Muscle of leg (tissue), 11 donors: ENCODE results near the gene CNKSR3. TPM values are rescaled to one million over a fixed set of nuclear protein-coding genes. Genes with fewer than 3 reads are reported as not detected.

Experiments
- DNase-seq: peaks from one replicate; pipeline ENCODE4 v3.0.0; 2013
- H3K27ac ChIP-seq: one replicate; pipeline ENCODE4 v1.5.1; 2013; ENCODE audit warnings: mild to moderate bottlenecking, low read length, control low read depth
- H3K27me3 ChIP-seq: one replicate; pipeline ENCODE4 v1.6.1; 2013; ENCODE audit warnings: low read length; ENCODE audit not compliant: control insufficient read depth, insufficient read depth
- H3K36me3 ChIP-seq: one replicate; pipeline ENCODE4 v1.6.1; 2013; ENCODE audit warnings: low read length; ENCODE audit not compliant: control insufficient read depth, insufficient read depth
- H3K4me1 ChIP-seq: one replicate; pipeline ENCODE4 v1.6.1; 2013; ENCODE audit warnings: low read length; ENCODE audit not compliant: control insufficient read depth, insufficient read depth
- H3K4me3 ChIP-seq: one replicate; pipeline ENCODE4 v1.5.1; 2013; ENCODE audit warnings: low read length, control low read depth
- H3K9me3 ChIP-seq: replicated peaks from 2 replicates; pipeline ENCODE4 v1.6.1; 2013; ENCODE audit warnings: low read depth, low read length; ENCODE audit not compliant: control insufficient read depth
- WGBS: methylation state at CpG from one replicate; pipeline ENCODE4 v1.1.5; 2013; ENCODE audit warnings: missing lambda C conversion rate; ENCODE audit not compliant: insufficient coverage; 5-methylcytosine and 5-hydroxymethylcytosine counted together
- polyA plus RNA-seq, 8 donors: library from polyadenylated mRNA; unstranded; fragments of 120-200 nt; gene quantifications; one replicate each; pipeline versions ENCODE4 v1.2.1 to v1.2.3, GENCODE V29; 2013; ENCODE audit warnings: inconsistent platforms in 1 of 8, low replicate concordance in 1 of 8; ENCODE audit not compliant: insufficient read length in 8 of 8, insufficient read depth in 1 of 8
- total RNA-seq: library from RNA; stranded (reverse); fragments of 120-200 nt; gene quantifications from one replicate; pipeline ENCODE4 v1.2.4, GENCODE V29; 2013

Gene CNKSR3
- total and polyA plus RNA-seq, 9 donors, result 11.6 to 22.1 (median 14.7) TPM

GRCh38 chr6:154429711-154430110, 80.8 kb downstream of the CNKSR3 start:
- no peak for DNase-seq
- Histone ChIP-seq H3K27ac (no peak overlapping the region), H3K4me1 (peaks cover 3% of the 10 kb centered on the region), H3K36me3 (peaks cover 21% of the 10 kb centered on the region), H3K9me3 (no peaks in the 10 kb centered on the region), H3K27me3 (no peaks in the 10 kb centered on the region), H3K4me3 (no peak overlapping the region)
- WGBS, result 100% methylated on average over 1 of the region's 5 CpGs

GRCh38 chr6:154428897-154429296, 81.6 kb downstream of the CNKSR3 start:
- Histone ChIP-seq H3K4me1 (peaks cover 3% of the 10 kb centered on the region), H3K4me3 (no peak overlapping the region), H3K9me3 (no peaks in the 10 kb centered on the region), H3K27ac (no peak overlapping the region), H3K27me3 (no peaks in the 10 kb centered on the region), H3K36me3 (peaks cover 24% of the 10 kb centered on the region)
- WGBS, result 100% methylated on average over 1 of the region's 3 CpGs
- no peak for DNase-seq

GRCh38 chr6:154427446-154427845, 83.0 kb downstream of the CNKSR3 start:
- H3K27me3 ChIP-seq, result no peaks in the 10 kb centered on the region
- H3K4me1 ChIP-seq, result no peaks in the 10 kb centered on the region
- peaks cover 24% of the 10 kb centered on the region for H3K36me3 ChIP-seq
- H3K9me3 ChIP-seq, result no peaks in the 10 kb centered on the region
- H3K27ac ChIP-seq, result no peak overlapping the region
- DNase-seq, result peak; percentile 72
- no peak overlapping the region for H3K4me3 ChIP-seq

GRCh38 chr6:154426997-154427396, 83.5 kb downstream of the CNKSR3 start:
- no peaks in the 10 kb centered on the region for H3K27me3 ChIP-seq
- H3K36me3 ChIP-seq, result peaks cover 29% of the 10 kb centered on the region
- no CpG with 5 or more reads among the region's 1 CpG for WGBS
- H3K27ac ChIP-seq, result no peak overlapping the region
- H3K4me1 ChIP-seq, result no peaks in the 10 kb centered on the region
- H3K9me3 ChIP-seq, result no peaks in the 10 kb centered on the region
- no peak overlapping the region for H3K4me3 ChIP-seq
- DNase-seq, result no peak

GRCh38 chr6:154425034-154425433, 85.5 kb downstream of the CNKSR3 start:
- Histone ChIP-seq H3K4me1 (no peaks in the 10 kb centered on the region), H3K27me3 (no peaks in the 10 kb centered on the region), H3K9me3 (no peaks in the 10 kb centered on the region), H3K27ac (no peak overlapping the region), H3K36me3 (peaks cover 37% of the 10 kb centered on the region), H3K4me3 (no peak overlapping the region)
- no peak for DNase-seq
- WGBS, result 81% methylated on average over 3 of the region's 4 CpGs

GRCh38 chr6:154414021-154414813, 96.3 kb downstream of the CNKSR3 start:
- no peaks in the 10 kb centered on the region for H3K9me3 ChIP-seq

GRCh38 chr6:154412106-154412820, 98.2 kb downstream of the CNKSR3 start:
- peaks cover 20% of the 10 kb centered on the region for H3K36me3 ChIP-seq
- H3K27ac ChIP-seq, result no peak overlapping the region
- 55% methylated on average over 1 of the region's 5 CpGs for WGBS
- no peak overlapping the region for H3K4me3 ChIP-seq
- no peaks in the 10 kb centered on the region for H3K9me3 ChIP-seq
- H3K27me3 ChIP-seq, result no peaks in the 10 kb centered on the region
- DNase-seq, result no peak
- H3K4me1 ChIP-seq, result peaks cover 17% of the 10 kb centered on the region

More at GRCh38 chr6:154414021-154414813, 96.3 kb downstream of the CNKSR3 start:
- WGBS, result 96% methylated on average over 3 of the region's 8 CpGs
- no peak overlapping the region for H3K4me3 ChIP-seq
- H3K36me3 ChIP-seq, result peaks cover 32% of the 10 kb centered on the region
- H3K27me3 ChIP-seq, result no peaks in the 10 kb centered on the region
- H3K4me1 ChIP-seq, result peaks cover 26% of the 10 kb centered on the region
- peak; percentile 56 for DNase-seq
- H3K27ac ChIP-seq, result no peak overlapping the region

- H3K9me3 ChIP-seq, result no peaks in the 10 kb centered on the region
- H3K36me3 ChIP-seq, result peaks cover 24% of the 10 kb centered on the region
- DNase-seq, result no peak
- no peak overlapping the region for H3K4me3 ChIP-seq
- peak overlapping the region; percentile 89 for H3K27ac ChIP-seq
- H3K27me3 ChIP-seq, result no peaks in the 10 kb centered on the region
- peaks cover 17% of the 10 kb centered on the region for H3K4me1 ChIP-seq
- WGBS, result no CpG with 5 or more reads among the region's 5 CpGs
These were observed 99.4 kb downstream of the CNKSR3 start for GRCh38 chr6:154411076-154411475.

- WGBS, result 64% methylated on average over 4 of the region's 8 CpGs
- Histone ChIP-seq H3K4me3 (no peak overlapping the region), H3K9me3 (no peaks in the 10 kb centered on the region), H3K4me1 (peaks cover 17% of the 10 kb centered on the region), H3K36me3 (peaks cover 26% of the 10 kb centered on the region), H3K27me3 (no peaks in the 10 kb centered on the region), H3K27ac (peak overlapping the region; percentile 89)
- DNase-seq, result peak; percentile 93
These were observed 99.8 kb downstream of the CNKSR3 start for GRCh38 chr6:154410619-154411072.

GRCh38 chr6:154408891-154409500, 101.5 kb downstream of the CNKSR3 start:
- Histone ChIP-seq H3K27ac (no peak overlapping the region), H3K4me3 (no peak overlapping the region), H3K9me3 (no peaks in the 10 kb centered on the region), H3K27me3 (no peaks in the 10 kb centered on the region), H3K4me1 (peaks cover 15% of the 10 kb centered on the region), H3K36me3 (peaks cover 27% of the 10 kb centered on the region)
- whole genome bisulfite sequencing, result no CpG with 5 or more reads among the region's 4 CpGs
- peak; percentile 16 for DNase-seq
